Measurements from ENCODE around the gene BLID.

DNA sequence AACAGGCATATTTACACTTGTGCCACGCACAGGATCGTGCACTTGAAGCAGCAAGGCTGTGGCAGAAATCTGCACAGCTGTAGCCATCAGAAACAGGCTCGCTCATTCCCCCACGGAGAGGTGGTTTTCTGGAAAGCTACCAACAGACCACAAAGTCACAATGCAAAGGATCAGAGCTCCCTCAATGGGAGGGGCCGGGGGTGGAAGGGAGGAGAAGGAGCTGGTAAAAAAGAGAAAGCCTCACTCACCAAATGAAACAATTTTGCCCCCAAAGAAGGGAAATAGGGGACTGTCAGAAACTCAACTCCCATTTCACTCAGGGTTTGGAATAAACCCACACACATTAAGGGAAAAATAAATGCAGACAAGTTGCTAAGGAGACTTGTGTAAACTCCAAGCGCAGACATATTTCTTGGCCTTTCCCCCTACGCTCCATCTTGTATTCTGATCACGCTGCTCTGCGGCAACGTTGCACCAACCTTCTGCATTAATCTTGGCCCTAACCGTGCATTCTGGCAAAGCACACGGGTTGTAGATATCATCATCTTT, 43.2 kb upstream of the BLID start:
- TF ChIP-seq, protein P1, sequence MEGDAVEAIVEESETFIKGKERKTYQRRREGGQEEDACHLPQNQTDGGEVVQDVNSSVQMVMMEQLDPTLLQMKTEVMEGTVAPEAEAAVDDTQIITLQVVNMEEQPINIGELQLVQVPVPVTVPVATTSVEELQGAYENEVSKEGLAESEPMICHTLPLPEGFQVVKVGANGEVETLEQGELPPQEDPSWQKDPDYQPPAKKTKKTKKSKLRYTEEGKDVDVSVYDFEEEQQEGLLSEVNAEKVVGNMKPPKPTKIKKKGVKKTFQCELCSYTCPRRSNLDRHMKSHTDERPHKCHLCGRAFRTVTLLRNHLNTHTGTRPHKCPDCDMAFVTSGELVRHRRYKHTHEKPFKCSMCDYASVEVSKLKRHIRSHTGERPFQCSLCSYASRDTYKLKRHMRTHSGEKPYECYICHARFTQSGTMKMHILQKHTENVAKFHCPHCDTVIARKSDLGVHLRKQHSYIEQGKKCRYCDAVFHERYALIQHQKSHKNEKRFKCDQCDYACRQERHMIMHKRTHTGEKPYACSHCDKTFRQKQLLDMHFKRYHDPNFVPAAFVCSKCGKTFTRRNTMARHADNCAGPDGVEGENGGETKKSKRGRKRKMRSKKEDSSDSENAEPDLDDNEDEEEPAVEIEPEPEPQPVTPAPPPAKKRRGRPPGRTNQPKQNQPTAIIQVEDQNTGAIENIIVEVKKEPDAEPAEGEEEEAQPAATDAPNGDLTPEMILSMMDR (IDR thresholded peaks at IDR 0.05), result no peak
- TF ChIP-seq EZH2 (IDR thresholded peaks at IDR 0.05) (no peak), EZH2phosphoT487 (IDR thresholded peaks at IDR 0.05) (no peak)
